ENCODE data around the gene DARS2. TPM values are rescaled to one million over a fixed set of nuclear protein-coding genes. Genes with fewer than 3 reads are reported as not detected.

Gene DARS2
- total and polyA plus RNA-seq, 2 of the 4 experiments (the other 2 are of a cell fraction): 14.8 to 18.8 TPM

DNA sequence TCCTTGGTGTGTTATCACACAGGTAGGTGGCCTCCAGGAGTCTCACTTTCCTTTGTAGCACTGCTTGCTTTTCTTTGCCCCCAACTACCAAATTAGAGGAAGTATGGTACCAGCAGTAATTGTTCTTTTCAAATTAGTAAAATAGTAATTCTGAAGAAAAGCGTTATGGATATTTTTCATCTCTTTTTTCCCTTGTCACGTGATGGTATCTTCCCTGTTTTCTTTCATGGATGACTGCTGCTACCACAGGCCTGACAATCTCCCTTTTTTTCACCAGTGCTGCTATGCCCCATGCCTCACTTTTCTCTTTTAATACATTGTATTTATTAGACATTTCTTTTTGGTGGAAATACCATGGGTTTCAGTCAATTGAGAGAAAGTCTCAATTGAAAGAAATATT, 47.0 kb downstream of the DARS2 start:
- Histone ChIP-seq H2BK20ac (ENCODE audit: low read depth, low read length) (no peak overlapping the region), H3K23ac (ENCODE audit: low read depth, low read length) (no peak overlapping the region), H3K4me2 (ENCODE audit: low read depth, low read length) (no peak overlapping the region), H3K27me3 (ENCODE audit: control insufficient read depth, insufficient read depth, low read length) (no peaks in the 10 kb centered on the region), H4K20me1 (ENCODE audit: insufficient read depth, low read length) (peaks cover 13% of the 10 kb centered on the region), H3K9me3 (ENCODE audit: control insufficient read depth, insufficient read depth, low read length) (no peaks in the 10 kb centered on the region), H3K4me1 (ENCODE audit: control insufficient read depth, insufficient read depth, low read length) (no peaks in the 10 kb centered on the region; the same call in 1 of the 2 replicates), H2BK120ac (ENCODE audit: low read depth, low read length) (no peak overlapping the region), H3K9me1 (ENCODE audit: insufficient read depth, low read length) (no peaks in the 10 kb centered on the region), H3K18ac (ENCODE audit: low read depth, low read length) (no peak overlapping the region), H2AFZ (replicated peaks; ENCODE audit: low read length, poor library complexity) (no peak overlapping the region), H2BK15ac (ENCODE audit: low read depth, low read length) (no peak overlapping the region), H2AK9ac (replicated peaks; ENCODE audit: low read depth, low read length, poor library complexity) (no peak overlapping the region), H2AK5ac (ENCODE audit: low read depth, low read length) (no peak overlapping the region), H4K5ac (ENCODE audit: low read depth, low read length) (no peak overlapping the region), H3K56ac (ENCODE audit: extremely low read depth, insufficient read depth, low read length) (no peak overlapping the region), H3K36me3 (ENCODE audit: control insufficient read depth, insufficient read depth, low read length) (peaks cover 23% of the 10 kb centered on the region), H4K91ac (ENCODE audit: insufficient read depth, low read depth, low read length) (no peak overlapping the region), H3K27ac (ENCODE audit: insufficient read depth, low read length) (no peak overlapping the region), H3K9ac (ENCODE audit: low read depth, low read length) (no peak overlapping the region), H3K79me1 (ENCODE audit: low read depth in 1 of 2, low read length in 2 of 2) (peaks cover 3 to 37% of the 10 kb centered on the region in 2 experiments; a peak in 3 of 4 replicates), H2BK5ac (ENCODE audit: low read depth, low read length, poor library complexity, severe bottlenecking) (no peak overlapping the region), H4K8ac (ENCODE audit: low read depth in 2 of 2, low read length in 2 of 2) (no peak overlapping the region), H3K4ac (ENCODE audit: low read depth, low read length) (no peak overlapping the region), H3K14ac (replicated peaks; ENCODE audit: low read depth, low read length) (no peak overlapping the region), H3K4me3 (ENCODE audit: insufficient read depth, low read depth, low read length) (no peak overlapping the region)
- in situ Hi-C loops (cut with MboI; ENCODE audit: low sequenced_read_pairs): no loop called here
- TF ChIP-seq RAD21 (IDR thresholded peaks at IDR 0.05; ENCODE audit: low read length) (no peak), POLR2A (IDR thresholded peaks at IDR 0.05; ENCODE audit: low read depth, low read length) (no peak), MAFK (IDR thresholded peaks at IDR 0.05; ENCODE audit: low read depth, low read length) (no peak), CEBPB (IDR thresholded peaks at IDR 0.05; ENCODE audit: low read depth, low read length) (no peak)
- TF ChIP-seq, protein P1, sequence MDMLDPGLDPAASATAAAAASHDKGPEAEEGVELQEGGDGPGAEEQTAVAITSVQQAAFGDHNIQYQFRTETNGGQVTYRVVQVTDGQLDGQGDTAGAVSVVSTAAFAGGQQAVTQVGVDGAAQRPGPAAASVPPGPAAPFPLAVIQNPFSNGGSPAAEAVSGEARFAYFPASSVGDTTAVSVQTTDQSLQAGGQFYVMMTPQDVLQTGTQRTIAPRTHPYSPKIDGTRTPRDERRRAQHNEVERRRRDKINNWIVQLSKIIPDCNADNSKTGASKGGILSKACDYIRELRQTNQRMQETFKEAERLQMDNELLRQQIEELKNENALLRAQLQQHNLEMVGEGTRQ (IDR thresholded peaks at IDR 0.05; ENCODE audit: low read depth, low read length): no peak
- WGBS, 2 experiments (ENCODE audit: extremely low coverage in 2 of 2, insufficient read length in 1 of 2): no CpG with 5 or more reads among the region's 2 CpGs
- dilution Hi-C loops (cut with HindIII; ENCODE audit: low sequenced_read_pairs, unreplicated experiment): no loop called here
- intact Hi-C loops (cut with micrococcal nuclease): no loop called here
- POLR2A ChIA-PET (ENCODE audit: unreplicated experiment): interaction anchor here (0.6 kb wide), 1 partner anchor 81 kb away, joined by 5 read pairs; no protein-coding TSS in a partner anchor
- DNase-seq: no peak
- BruUV-seq (replicated peaks): no TSS peak
- CTCF ChIA-PET: no interaction called here
- no peak for ATAC-seq (ENCODE audit: low read depth)
